HG03558 (cell line): ENCODE measurements around the gene POU6F2.
"Not testable (repeated sequence)": the region's sequence is repeated elsewhere in the genome, so short reads cannot be mapped to it uniquely, and the experiment has no call there.

Source experiments
- ATAC-seq: cut with Tn5 transposase; IDR thresholded peaks from one replicate; pipeline ENCODE4 v1.9.1; 2021; ENCODE audit warnings: moderate number of reproducible peaks; ENCODE audit not compliant: unreplicated experiment; ENCODE audit errors: extremely low read depth

Gene POU6F2

GRCh38 chr7:38978491-38978890 lies 782 bp downstream of the POU6F2 start:
- ATAC-seq, result no peak

- ATAC-seq, result no peak
Observed at GRCh38 chr7:38992203-38992602, 14.5 kb downstream of the POU6F2 start.

GRCh38 chr7:39001595-39001994 lies 23.9 kb downstream of the POU6F2 start:
- ATAC-seq, result no peak

GRCh38 chr7:39002755-39003154 lies 25.0 kb downstream of the POU6F2 start:
- ATAC-seq, result no peak

GRCh38 chr7:39005036-39005435 lies 27.3 kb downstream of the POU6F2 start:
- no peak for ATAC-seq

- no peak for ATAC-seq
Observed at GRCh38 chr7:39005461-39005860, 27.8 kb downstream of the POU6F2 start.

- ATAC-seq, result not testable (repeated sequence)
Observed at GRCh38 chr7:39013049-39013939, 35.6 kb downstream of the POU6F2 start.

GRCh38 chr7:39016609-39017008 lies 38.9 kb downstream of the POU6F2 start:
- no peak for ATAC-seq

- no peak for ATAC-seq
Observed at GRCh38 chr7:39017369-39017915, 39.7 kb downstream of the POU6F2 start.

GRCh38 chr7:39022796-39023195 lies 45.1 kb downstream of the POU6F2 start:
- no peak for ATAC-seq

GRCh38 chr7:39027491-39027890 lies 49.8 kb downstream of the POU6F2 start:
- no peak for ATAC-seq

- no peak for ATAC-seq
Observed at GRCh38 chr7:39033885-39034624, 56.3 kb downstream of the POU6F2 start.

- ATAC-seq, result no peak
Observed at GRCh38 chr7:39035156-39035555, 57.4 kb downstream of the POU6F2 start.

GRCh38 chr7:39035903-39036302 lies 58.2 kb downstream of the POU6F2 start:
- ATAC-seq, result no peak

GRCh38 chr7:39042670-39043069 lies 65.0 kb downstream of the POU6F2 start:
- no peak for ATAC-seq

GRCh38 chr7:39043531-39043930 lies 65.8 kb downstream of the POU6F2 start:
- no peak for ATAC-seq

GRCh38 chr7:39044489-39044888 lies 66.8 kb downstream of the POU6F2 start:
- no peak for ATAC-seq

GRCh38 chr7:39045231-39045630 lies 67.5 kb downstream of the POU6F2 start:
- no peak for ATAC-seq

- ATAC-seq, result no peak
Observed at GRCh38 chr7:39051279-39051678, 73.6 kb downstream of the POU6F2 start.

GRCh38 chr7:39051707-39052106 lies 74.0 kb downstream of the POU6F2 start:
- no peak for ATAC-seq

GRCh38 chr7:39054731-39055130 lies 77.0 kb downstream of the POU6F2 start:
- ATAC-seq, result no peak
